SK-N-SH treated with all-trans-retinoic acid at 6 μM for 48 hours (cell line): ENCODE results near the gene PLPP7.

Source experiments
- ATAC-seq: fragments of 200-7000 bp; cut with Tn5 transposase; 3 replicates; pipeline ENCODE4 v1.9.1; 2020; ENCODE audit warnings: mild to moderate bottlenecking, moderate library complexity
- ARNTL ChIP-seq: fragments of 450-650 bp; formaldehyde crosslinking; IDR thresholded peaks from 2 replicates; pipeline ENCODE4 v1.5.0; 2020; ENCODE audit warnings: low read depth, mild to moderate bottlenecking, moderate library complexity, borderline replicate concordance
- BACH2 ChIP-seq: fragments of 250-450 bp; sonication (Bioruptor Pico); IDR thresholded peaks from 2 replicates; pipeline ENCODE4 v1.9.0; 2021; ENCODE audit warnings: mild to moderate bottlenecking, borderline replicate concordance
- CSDC2 ChIP-seq: fragments of 250-450 bp; sonication (Bioruptor Pico); IDR thresholded peaks from 2 replicates; pipeline ENCODE4 v1.5.0; 2020; ENCODE audit warnings: mild to moderate bottlenecking, moderate library complexity
- CSRNP3 ChIP-seq: fragments of 250-450 bp; sonication (Bioruptor Pico); IDR thresholded peaks from 2 replicates; pipeline ENCODE4 v1.5.1; 2021; ENCODE audit warnings: mild to moderate bottlenecking, moderate library complexity
- ESRRG ChIP-seq: fragments of 250-450 bp; sonication (Bioruptor Pico); IDR thresholded peaks from 2 replicates; pipeline ENCODE4 v1.6.1; 2021; ENCODE audit warnings: mild to moderate bottlenecking
- GLIS3 ChIP-seq: fragments of 250-450 bp; sonication (Bioruptor Pico); IDR thresholded peaks from 2 replicates; pipeline ENCODE4 v1.5.0; 2020; ENCODE audit warnings: mild to moderate bottlenecking, moderate library complexity
- ISL1 ChIP-seq: fragments of 250-450 bp; sonication (Bioruptor Pico); IDR thresholded peaks from 2 replicates; pipeline ENCODE4 v2.1.2; 2022; ENCODE audit warnings: mild to moderate bottlenecking, moderate library complexity
- OSR1 ChIP-seq: fragments of 250-450 bp; sonication (Bioruptor Pico); IDR thresholded peaks from 2 replicates; pipeline ENCODE4 v1.8.0; 2022; ENCODE audit warnings: moderate library complexity, mild to moderate bottlenecking, inconsistent platforms
- PPARA ChIP-seq: fragments of 250-450 bp; sonication (Bioruptor Pico); IDR thresholded peaks from 2 replicates; pipeline ENCODE4 v1.5.0; 2020; ENCODE audit warnings: mild to moderate bottlenecking, borderline replicate concordance
- RARB ChIP-seq: fragments of 250-450 bp; sonication (Bioruptor Pico); IDR thresholded peaks from 2 replicates; pipeline ENCODE4 v1.8.0; 2021; ENCODE audit warnings: mild to moderate bottlenecking, moderate library complexity
- SNAI2 ChIP-seq: fragments of 250-450 bp; sonication (Bioruptor Pico); IDR thresholded peaks from 2 replicates; pipeline ENCODE4 v1.5.0; 2020; ENCODE audit warnings: mild to moderate bottlenecking, moderate library complexity
- TCF4 ChIP-seq: fragments of 250-450 bp; sonication (Bioruptor Pico); IDR thresholded peaks from 2 replicates; pipeline ENCODE4 v1.8.0; 2021; ENCODE audit warnings: mild to moderate bottlenecking, moderate library complexity, borderline replicate concordance
- TOX ChIP-seq: fragments of 250-450 bp; sonication (Bioruptor Pico); IDR thresholded peaks from 2 replicates; pipeline ENCODE4 v1.8.0; 2021; ENCODE audit warnings: mild to moderate bottlenecking, moderate library complexity, borderline replicate concordance
- TSHZ2 ChIP-seq: fragments of 250-450 bp; sonication (Bioruptor Pico); IDR thresholded peaks from 2 replicates; pipeline ENCODE4 v1.5.0; 2020; ENCODE audit warnings: mild to moderate bottlenecking, moderate library complexity
- ZC3H10 ChIP-seq: fragments of 250-450 bp; sonication (Bioruptor Pico); IDR thresholded peaks from 2 replicates; pipeline ENCODE4 v1.5.1; 2021; ENCODE audit warnings: mild to moderate bottlenecking, moderate library complexity
- ZFP30 ChIP-seq: fragments of 450-650 bp; formaldehyde crosslinking; IDR thresholded peaks from 2 replicates; pipeline ENCODE4 v1.5.0; 2022; ENCODE audit warnings: mild to moderate bottlenecking, moderate library complexity
- ZNF70 ChIP-seq: fragments of 450-650 bp; formaldehyde crosslinking; IDR thresholded peaks from 2 replicates; pipeline ENCODE4 v1.5.0; 2020; ENCODE audit warnings: mild to moderate bottlenecking, moderate library complexity
- ZNF8 ChIP-seq: fragments of 450-650 bp; formaldehyde crosslinking; IDR thresholded peaks from 2 replicates; pipeline ENCODE4 v1.5.0; 2020; ENCODE audit warnings: mild to moderate bottlenecking, moderate library complexity
- TF ChIP-seq, protein P1 (sequence below): fragments of 250-450 bp; sonication (Bioruptor Pico); IDR thresholded peaks from 2 replicates; pipeline ENCODE4 v1.5.1; 2020; ENCODE audit warnings: low read depth, mild to moderate bottlenecking, moderate library complexity
- TF ChIP-seq, protein P2 (sequence below): fragments of 250-450 bp; sonication (Bioruptor Pico); IDR thresholded peaks from 2 replicates; pipeline ENCODE4 v1.8.0; 2020; ENCODE audit warnings: mild to moderate bottlenecking, moderate library complexity, borderline replicate concordance
- TF ChIP-seq, protein P3 (sequence below): fragments of 250-450 bp; sonication (Bioruptor Pico); IDR thresholded peaks from 2 replicates; pipeline ENCODE4 v1.8.0; 2021; ENCODE audit warnings: low read depth, mild to moderate bottlenecking, moderate library complexity, borderline replicate concordance

The PLPP7 gene

DNA sequence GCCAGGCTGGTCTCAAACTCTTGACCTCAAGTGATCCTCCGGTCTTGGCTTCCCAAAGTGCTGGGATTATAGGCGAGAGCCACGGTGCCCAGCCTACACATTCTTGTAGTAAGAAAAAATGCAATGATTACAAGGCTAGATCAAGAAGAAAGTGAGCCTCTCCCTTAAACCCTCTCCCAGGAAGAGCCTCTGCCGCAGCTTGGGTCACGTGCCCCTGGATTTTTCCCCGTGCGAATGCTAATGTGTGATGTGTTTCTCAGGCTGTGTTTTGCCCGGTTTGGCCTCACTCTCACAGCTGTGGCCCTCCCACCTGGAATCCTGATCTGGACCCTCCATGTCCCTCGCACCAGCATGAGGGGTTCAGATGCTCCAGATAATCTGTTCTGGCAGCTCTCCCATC lies 6.9 kb downstream of the PLPP7 start:
- ATAC-seq: no peak

DNA sequence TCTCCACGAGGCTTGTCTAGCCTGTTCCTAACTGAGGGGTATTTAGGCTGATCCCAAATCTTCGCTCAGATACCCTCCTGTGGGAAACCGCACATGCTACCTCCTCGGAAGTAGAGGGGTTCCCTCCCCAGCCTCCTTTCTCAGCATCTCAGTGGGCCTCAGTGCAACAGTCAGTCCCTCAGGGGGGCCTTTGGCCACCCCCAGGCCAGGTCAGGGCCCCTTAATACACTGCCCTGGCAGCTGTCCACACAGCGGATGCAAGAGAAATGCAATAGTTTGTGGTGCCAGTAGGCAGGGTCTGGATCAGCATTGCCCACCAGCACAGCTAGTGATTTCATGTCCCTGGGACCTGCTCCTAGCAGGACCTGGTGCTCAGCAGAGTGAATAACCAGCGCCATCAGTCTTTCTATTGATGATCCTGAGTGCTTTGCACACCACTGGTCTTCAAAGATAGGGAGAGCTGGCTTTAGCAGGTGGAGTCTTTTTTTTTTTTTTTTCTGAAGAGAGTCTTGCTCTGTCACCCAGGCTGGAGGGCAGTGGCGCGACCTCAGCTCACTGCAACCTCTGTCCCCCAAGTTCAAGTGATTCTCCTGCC lies 7.5 kb downstream of the PLPP7 start:
- ATAC-seq: no peak
- TF ChIP-seq RARB (CRISPR knock-in tag) (no peak), ZNF8 (CRISPR knock-in tag) (no peak), TSHZ2 (CRISPR knock-in tag) (no peak), ISL1 (no peak), ZNF70 (CRISPR knock-in tag) (no peak), ARNTL (no peak), ESRRG (CRISPR knock-in tag) (no peak), ZC3H10 (CRISPR knock-in tag) (no peak), BACH2 (CRISPR knock-in tag) (no peak)
- TF ChIP-seq, protein P1, sequence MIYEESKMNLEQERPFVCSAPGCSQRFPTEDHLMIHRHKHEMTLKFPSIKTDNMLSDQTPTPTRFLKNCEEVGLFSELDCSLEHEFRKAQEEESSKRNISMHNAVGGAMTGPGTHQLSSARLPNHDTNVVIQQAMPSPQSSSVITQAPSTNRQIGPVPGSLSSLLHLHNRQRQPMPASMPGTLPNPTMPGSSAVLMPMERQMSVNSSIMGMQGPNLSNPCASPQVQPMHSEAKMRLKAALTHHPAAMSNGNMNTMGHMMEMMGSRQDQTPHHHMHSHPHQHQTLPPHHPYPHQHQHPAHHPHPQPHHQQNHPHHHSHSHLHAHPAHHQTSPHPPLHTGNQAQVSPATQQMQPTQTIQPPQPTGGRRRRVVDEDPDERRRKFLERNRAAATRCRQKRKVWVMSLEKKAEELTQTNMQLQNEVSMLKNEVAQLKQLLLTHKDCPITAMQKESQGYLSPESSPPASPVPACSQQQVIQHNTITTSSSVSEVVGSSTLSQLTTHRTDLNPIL (CRISPR knock-in tag): no peak
- TF ChIP-seq, protein P2, sequence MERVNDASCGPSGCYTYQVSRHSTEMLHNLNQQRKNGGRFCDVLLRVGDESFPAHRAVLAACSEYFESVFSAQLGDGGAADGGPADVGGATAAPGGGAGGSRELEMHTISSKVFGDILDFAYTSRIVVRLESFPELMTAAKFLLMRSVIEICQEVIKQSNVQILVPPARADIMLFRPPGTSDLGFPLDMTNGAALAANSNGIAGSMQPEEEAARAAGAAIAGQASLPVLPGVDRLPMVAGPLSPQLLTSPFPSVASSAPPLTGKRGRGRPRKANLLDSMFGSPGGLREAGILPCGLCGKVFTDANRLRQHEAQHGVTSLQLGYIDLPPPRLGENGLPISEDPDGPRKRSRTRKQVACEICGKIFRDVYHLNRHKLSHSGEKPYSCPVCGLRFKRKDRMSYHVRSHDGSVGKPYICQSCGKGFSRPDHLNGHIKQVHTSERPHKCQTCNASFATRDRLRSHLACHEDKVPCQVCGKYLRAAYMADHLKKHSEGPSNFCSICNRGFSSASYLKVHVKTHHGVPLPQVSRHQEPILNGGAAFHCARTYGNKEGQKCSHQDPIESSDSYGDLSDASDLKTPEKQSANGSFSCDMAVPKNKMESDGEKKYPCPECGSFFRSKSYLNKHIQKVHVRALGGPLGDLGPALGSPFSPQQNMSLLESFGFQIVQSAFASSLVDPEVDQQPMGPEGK: no peak

More for the DNA sequence above, 6.9 kb downstream of the PLPP7 start:
- TF ChIP-seq OSR1 (CRISPR knock-in tag) (no peak), GLIS3 (CRISPR knock-in tag) (no peak), ZNF8 (CRISPR knock-in tag) (no peak), ESRRG (CRISPR knock-in tag) (no peak), TSHZ2 (CRISPR knock-in tag) (no peak), ZC3H10 (CRISPR knock-in tag) (no peak), CSRNP3 (no peak), TCF4 (CRISPR knock-in tag) (no peak), ZNF70 (CRISPR knock-in tag) (no peak), ISL1 (no peak), PPARA (CRISPR knock-in tag) (no peak), RARB (CRISPR knock-in tag) (no peak), SNAI2 (CRISPR knock-in tag) (no peak), CSDC2 (CRISPR knock-in tag) (no peak), BACH2 (CRISPR knock-in tag) (no peak), ZFP30 (no peak), TOX (no peak), ARNTL (no peak)
- TF ChIP-seq, protein P2: no peak
- TF ChIP-seq, protein P3, sequence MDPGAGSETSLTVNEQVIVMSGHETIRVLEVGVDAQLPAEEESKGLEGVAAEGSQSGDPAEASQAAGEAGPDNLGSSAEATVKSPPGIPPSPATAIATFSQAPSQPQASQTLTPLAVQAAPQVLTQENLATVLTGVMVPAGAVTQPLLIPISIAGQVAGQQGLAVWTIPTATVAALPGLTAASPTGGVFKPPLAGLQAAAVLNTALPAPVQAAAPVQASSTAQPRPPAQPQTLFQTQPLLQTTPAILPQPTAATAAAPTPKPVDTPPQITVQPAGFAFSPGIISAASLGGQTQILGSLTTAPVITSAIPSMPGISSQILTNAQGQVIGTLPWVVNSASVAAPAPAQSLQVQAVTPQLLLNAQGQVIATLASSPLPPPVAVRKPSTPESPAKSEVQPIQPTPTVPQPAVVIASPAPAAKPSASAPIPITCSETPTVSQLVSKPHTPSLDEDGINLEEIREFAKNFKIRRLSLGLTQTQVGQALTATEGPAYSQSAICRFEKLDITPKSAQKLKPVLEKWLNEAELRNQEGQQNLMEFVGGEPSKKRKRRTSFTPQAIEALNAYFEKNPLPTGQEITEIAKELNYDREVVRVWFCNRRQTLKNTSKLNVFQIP (CRISPR knock-in tag): no peak
